HG03135 (cell line): Measurements from ENCODE around the gene RNF157.
"Not testable (repeated sequence)": the region's sequence is repeated elsewhere in the genome, so short reads cannot be mapped to it uniquely, and the experiment has no call there.

Experiments used
- ATAC-seq: cut with Tn5 transposase; IDR thresholded peaks from one replicate; pipeline ENCODE4 v1.9.1; 2021; ENCODE audit warnings: mild to moderate bottlenecking, moderate library complexity; ENCODE audit not compliant: unreplicated experiment

Gene RNF157

DNA sequence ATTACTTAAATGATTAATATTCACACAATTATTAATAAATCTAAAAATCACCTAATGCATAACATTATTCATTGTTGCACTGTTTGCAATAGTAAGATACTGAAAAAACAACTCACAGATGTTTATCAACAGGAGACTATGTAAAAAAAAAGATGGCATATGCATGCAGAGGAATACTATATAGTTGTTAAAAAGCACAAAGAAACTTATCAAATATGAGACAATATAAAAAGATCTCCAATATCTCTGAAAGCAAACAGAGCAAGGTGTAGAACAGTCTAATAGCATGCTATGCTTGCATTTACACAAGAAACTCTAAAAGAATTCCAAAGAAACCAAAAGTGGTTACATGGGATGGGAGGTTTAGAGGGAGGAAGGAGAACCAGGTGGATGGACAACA lies 3.7 kb downstream of the RNF157 start:
- no peak for ATAC-seq

DNA sequence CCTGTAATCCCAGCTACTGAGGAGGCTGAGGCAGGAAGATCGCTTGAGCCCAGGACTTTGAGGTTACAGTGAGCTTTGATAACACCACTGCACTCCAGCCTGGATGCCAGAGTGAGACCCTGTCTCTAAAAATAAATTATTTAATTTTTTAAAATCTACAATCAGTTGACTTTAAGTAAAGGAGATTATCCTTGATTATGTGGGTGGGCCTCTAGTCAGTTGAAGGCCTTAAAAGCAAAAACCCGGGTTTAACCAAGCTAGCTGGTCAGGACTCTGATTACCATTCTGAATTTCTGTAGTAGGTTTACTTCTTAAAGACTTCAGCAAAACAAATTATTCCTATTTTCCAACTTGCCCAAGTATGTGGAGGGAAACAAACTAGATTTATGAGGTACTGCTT lies 4.4 kb downstream of the RNF157 start:
- no peak for ATAC-seq

DNA sequence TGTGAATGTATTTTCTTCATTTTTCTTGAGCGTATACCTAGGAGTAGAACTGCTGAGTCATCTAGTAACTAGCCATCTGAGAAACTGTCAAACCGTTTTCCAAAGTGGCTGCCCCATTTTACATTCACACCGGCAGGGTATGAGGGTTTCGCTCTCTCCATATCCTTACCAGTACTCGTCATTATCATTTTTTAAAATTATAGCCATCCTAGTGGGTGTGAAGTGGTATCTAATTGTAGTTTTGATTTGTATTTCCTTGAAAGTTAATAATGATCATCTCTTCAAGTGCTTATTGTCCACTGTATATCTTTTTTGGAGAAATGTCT lies 6.0 kb downstream of the RNF157 start:
- no peak for ATAC-seq

DNA sequence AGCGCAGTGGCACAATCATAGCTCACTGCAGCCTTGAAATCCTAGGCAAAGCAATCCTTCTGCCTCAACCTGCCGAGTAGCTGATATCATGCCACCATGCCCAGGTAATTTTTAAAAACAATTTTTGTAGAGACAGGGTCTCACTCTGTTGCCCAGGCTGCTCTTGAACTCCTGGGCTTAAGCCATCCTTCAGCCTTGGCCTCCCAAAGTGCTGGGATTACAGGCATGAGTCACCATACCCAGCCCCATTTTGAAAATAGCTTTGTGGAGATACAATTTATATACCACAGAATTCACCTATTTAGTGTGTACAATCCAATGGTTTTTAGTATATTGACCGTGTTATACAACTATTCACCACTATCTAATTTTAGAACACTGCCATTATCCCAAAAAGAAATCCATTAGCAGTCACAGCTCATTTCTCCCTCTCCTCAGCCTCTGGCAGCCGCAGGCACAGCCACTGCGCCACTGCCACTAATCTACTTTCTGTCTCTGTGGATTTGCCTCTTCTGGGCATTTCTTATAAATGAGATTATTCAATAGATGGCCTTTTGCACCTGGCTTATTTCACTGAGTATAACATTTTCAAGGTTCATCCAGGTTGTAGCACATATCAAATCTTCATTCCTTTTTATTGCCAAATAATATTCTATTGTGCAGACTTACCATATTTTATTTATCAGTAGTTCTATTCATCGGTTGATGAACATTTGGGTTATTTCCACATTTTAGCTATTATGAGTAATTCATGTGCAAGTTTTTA lies 6.5 kb downstream of the RNF157 start:
- ATAC-seq, result no peak

DNA sequence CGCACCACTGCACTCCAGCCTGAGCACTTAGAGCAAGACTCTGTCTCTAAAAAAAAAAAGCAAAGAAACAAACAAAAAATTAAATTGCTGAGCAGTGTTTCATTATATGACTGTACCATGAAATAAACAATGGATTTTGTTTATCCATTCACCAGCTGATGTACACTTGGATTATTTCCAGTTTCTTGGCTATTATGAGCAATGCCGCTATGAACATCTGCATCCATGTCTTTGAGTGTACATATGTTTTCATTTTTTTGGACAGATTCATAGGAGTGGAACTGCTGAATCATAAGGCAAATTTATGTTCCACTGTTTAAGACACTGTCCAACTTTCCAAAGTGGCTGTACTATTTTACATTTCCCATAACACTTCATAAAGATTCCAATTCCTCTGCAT lies 8.0 kb downstream of the RNF157 start:
- no peak for ATAC-seq

DNA sequence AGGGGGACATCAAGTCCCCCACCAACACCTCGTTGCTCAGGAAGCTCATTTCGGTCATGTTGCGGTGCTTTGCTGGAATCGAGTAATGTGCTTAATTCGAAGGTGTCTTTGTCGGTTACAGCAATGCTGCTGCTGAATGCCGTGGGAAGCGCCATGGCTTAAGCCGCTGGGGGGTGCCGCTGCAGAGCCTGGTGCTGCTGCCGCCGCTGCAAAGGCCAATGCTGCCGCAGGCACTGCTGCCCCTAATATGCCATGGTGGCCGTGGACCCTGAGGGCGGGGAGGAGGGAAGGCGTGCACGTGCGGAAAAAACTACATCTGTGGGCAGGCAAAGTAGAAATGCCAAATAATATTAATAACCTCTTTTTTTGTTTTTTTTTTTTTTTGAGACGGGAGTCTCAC lies 13.5 kb downstream of the RNF157 start:
- not testable (repeated sequence) for ATAC-seq

DNA sequence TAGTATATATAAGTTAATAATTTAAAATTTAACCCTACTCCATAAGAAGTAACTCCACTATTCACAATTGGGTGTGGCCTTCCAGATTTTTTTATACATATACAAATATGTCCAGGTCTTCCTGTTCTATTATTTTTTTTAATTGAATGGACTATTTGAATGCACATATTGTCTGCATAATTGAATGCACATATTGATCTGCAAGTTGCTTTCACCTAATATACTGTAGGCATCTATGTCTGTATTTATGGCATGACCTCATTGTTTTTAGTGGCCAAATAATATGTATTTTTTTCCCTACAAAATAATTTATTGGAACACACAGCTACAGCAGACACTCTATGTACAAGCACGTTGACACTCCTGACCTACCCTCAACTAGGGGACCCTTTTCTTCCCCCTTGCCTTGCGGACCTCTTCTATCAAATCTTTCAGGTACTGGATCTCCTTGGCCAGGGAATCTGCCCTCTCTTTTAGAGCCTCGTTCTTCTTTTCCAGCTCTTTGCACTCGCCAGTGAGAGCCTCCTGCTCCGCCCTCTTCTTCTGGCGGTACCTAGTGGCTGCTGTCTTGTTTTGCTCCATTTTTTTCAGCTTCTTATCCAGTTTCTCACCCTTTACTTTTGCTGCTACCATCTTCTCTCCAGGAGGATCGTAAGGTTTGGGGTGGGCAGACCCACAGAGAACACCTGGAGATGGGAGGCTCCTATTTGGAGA lies 14.8 kb downstream of the RNF157 start:
- not testable (repeated sequence) for ATAC-seq

DNA sequence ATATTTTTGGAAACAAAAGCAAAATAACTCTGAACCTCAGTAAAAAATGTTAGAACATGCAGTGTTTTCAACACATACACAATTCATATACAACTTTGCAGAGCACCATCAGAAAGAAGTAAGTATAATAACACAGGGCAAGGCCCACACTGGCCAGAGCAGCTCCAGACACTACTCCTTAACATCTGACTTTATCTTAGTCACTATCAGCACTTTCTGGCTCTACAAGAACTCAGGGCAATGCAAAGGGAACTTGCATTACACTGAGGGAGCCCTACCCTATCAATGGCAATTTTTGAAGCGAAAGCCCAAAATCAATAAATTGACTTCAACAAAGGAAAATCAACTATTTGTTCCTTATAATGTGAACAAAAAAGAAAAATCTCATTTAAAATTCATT lies 16.5 kb downstream of the RNF157 start:
- ATAC-seq, result no peak

DNA sequence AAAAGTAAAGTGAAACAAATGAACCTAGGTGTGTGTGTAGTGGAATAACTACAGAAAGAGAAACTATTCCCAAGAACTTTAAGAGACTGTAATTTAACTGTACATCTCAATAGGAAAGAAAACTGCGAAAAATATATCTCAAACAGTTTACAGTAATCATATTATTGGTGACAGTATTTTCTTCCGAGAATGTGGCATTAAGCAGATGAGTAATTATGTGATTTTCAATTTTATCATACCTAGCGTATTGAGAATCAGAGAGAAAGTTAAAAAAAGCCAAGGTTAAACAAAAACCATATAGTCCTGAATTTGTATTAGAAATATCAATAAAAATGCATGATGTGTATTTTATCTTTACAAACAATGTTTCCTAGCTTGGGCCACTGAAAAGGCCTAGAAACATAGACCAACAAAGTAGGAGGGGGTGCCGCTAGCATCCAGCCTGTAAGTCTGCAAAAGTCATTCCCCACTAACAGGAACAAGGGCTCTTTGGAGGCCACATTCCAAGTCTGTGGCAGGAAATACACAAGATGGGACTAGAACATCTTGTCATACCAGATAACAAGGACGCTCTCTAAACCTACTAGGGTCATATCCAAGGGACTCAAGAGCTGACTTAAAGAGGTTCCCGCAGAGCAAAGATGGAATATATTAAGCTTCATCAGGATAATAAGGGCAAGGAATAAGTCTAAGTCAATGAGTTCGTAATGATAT lies 20.5 kb downstream of the RNF157 start:
- no peak for ATAC-seq

DNA sequence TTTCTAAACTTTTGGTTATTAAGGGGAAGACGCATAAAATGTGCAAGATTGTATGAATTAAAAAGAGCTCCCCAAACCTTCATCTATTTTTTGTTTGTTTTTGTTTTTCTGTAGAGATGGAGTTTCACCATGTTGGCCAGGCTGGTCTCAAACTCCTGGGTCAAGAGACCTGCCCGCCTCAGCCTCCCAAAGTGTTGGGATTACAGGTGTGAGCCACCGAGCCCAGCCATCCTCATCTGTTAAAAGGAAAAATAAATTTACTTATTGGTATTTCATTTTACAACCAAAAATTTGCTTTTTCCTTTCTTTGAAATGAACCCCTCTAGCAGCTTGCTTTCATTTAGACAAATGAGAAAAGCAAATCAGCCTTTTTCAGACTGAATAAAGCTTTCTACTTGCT lies 23.2 kb downstream of the RNF157 start:
- no peak for ATAC-seq

DNA sequence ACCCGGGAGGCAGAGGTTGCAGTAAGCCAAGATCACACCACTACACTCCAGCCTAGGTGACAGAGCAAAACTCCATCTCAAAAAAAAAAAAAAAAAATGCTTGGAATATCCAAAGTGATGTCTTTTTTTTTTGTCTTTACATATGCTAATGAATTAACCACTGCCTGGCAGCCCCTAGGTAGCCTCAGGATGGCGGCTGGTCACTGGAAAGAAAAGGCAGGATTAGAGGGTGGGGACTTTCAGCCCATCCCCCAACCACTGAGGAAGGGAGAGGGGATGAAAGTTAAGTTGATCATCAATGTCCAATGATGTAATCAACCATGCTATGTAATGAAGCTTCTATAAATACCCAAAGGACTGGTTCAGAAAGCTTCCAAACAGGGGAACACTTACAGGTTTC lies 26.8 kb downstream of the RNF157 start:
- ATAC-seq, result no peak

DNA sequence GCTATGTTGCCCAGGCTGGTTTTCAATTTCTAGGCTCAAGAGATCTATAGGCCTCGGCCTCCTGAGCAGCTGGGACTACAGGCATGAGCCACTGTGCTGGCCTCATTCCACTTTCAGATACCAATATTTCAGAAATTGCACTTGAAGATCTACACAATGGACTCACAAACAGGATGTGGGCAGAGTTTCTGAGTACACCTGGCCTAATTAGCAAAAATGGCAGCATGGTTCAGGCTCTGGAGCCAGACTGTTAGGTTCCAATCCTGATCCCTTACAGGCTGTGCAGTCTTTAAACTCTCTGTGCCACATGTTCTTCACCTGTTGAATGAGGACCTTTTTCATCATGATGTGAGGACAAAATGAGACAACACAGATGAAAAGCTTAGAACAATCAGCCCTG lies 32.2 kb downstream of the RNF157 start:
- no peak for ATAC-seq

DNA sequence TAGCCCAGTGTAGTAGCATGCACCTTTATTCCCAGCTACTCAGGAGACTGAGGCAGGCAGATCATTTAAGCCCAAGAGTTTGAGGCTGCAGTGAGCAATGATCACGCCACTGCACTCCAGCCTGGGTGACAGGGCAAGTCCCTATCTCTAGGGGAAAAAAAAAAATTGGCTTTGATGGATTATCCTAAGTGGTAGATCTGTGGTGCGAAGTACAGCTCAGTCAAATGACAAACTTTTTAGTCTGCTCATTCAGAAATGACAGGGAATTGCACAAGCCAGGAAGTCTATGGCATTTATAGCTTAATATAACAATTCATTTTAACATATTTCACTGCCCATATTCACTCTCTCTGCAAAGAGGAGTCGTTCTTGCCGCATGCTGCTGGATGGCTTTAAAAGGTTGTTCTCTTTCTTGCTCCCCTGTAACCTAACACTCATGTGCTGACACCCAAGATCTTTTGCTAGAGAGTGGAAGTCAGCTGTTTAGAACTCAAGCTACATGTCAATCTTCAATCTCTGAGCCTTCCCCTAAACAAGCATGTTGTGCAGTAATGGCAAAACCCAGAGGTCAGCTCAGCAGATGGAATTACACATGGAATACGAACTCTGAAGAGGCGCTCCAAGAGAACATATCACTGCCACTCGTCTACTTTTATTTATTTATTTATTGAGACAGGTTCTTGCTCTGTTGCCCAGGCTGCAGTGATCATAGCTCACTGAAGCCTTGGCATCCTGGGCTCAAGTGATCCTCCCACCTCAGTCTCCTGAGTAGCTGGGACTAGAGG lies 32.8 kb downstream of the RNF157 start:
- no peak for ATAC-seq

DNA sequence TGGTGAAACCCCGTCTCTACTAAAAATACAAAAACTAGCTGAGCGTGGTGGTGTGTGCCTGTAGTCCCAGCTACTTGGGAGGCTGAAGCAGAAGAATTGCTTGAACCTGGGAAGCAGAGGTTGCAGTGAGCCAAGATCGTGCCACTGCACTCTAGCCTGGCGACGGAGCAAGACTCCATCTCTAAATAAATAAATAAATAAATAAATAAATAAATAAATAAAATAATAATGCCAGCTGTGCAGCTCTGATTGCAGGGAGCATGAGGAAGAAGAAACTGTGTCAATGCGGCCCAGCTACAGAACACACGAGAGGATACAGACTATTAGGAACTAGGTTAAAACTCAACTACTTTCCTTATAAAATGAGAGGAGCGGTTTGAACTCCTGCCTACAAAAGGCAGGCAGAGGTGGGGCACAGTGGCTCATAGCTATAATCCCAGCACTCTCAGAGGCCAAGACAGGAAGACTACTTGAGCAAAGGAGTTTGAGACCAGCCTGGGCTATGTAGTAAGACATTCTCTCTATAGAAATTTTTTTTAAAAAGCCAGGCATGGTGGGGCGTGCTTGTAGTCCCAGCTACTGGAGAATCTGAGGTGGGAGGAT lies 34.6 kb downstream of the RNF157 start:
- not testable (repeated sequence) for ATAC-seq

DNA sequence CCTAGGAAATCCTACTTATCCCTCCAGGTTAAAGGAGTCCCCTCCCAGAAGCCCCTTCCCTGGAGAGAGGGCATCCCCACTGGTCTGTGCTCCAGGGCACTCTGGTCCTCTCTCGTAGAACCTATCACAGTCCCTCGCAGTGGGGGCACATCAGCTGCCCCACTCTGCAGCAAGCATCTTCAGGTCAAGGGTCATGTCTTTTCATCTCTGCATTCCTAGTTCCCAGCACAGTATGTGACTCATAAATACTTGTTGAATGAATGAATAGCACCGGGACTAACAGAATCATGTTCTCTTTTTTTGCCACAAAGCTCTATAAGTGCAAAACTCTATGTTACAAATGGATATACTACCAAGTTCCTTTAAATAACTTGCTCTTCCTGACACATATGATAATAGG lies 36.0 kb downstream of the RNF157 start:
- no peak for ATAC-seq

DNA sequence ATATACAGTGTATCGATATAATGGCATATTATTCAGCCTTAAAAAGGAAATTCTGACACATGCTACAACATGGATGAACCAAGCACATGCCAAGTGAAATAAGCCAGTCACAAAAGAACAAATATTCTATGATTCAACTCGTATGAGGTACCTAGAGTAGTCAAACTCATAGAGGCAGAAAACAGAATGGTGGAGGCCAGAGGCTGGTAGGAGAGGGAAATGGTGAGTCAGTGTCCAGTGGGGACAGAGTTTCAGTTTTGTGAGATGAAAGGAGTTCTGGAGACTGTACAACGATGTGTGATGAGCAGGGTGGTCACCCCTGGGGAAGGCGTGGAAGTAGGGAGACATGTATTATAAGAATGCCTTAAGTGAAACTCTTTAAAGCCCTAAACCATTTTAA lies 39.9 kb downstream of the RNF157 start:
- no peak for ATAC-seq

DNA sequence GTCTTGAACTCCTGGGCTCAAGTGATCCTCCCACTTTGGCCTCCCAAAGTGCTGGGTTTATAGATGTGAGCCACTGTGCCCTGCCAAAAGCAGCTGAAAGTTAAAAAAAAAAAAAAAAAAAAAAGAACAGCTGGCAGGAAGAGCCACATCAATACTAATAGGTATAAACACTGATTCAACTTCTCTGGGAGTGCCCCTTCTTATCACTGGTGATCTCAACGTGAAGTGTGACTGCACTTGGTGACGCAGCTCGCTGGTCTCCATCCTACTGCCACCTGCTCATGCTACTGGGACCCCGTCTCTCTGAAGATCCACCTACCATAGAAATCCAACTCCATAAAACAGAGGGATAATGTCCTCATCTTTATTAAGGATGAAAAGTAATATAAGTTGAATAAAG lies 40.8 kb downstream of the RNF157 start:
- no peak for ATAC-seq

DNA sequence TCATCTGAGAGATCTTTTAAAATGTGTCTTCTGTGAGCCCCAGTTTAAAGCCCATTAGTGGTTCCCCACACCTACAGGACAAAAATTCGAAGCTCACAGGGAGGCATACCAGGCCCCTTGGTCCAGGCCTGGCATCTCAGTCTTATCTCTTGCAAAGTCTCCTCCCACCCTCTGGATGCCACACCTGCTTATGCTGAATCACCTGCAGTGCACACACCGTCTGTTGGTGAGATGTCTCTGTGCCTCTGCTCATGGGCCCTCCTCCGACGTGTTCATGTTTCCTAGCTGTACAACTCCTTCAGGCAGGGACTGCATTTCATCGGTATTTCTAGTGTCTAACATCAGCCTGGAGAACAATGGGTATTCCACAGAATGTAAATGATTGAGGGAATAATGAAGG lies 41.6 kb downstream of the RNF157 start:
- no peak for ATAC-seq

DNA sequence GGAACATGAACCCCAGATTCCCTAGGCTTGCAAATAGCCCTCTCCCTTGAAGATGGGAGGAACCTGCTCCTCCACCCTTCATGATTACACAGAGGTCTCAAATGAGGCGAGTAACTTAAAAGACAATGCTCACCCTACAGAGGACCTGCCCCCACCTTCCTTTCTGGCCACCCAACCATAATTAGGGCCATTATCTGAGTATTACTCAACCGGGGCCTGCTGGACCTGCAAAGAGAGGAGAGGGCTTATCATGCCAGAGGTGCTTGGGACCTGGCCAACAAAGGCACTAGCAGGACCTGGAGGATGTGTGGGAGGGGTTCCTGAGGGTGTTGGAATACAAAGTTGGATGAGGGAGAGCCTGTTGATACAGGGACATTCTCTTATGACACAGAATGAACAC lies 42.4 kb downstream of the RNF157 start:
- no peak for ATAC-seq

DNA sequence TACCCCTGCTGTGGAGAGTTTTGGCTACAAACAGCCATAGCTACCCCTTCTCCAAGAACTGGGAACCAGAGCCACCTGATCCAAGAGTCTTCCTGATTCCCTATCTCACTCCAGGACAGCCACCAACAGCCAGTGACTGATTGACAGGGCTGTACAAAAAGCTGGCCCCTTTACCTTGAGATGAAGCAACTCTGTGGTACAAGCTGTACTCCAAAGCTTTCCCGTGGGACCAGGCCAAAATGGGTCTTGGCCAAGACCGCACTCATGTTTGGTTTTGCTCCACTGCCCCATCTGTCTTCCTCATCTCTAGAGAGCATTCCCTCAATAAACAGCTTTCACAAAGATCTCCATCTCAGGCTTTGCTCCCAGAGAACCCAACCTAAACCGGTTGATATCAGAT lies 43.6 kb downstream of the RNF157 start:
- no peak for ATAC-seq
